K562 treated with DMSO at 1 percent for 4 hours (cell line): ENCODE results near the gene UNC5A. TPM values are rescaled to one million over a fixed set of nuclear protein-coding genes. Genes with fewer than 3 reads are reported as not detected.

Experiments
- total RNA-seq: library from RNA; unstranded; fragments of 300-600 nt; gene quantifications from 2 replicates; pipeline ENCODE4 v1.2.3, GENCODE V29; 2022; ENCODE audit not compliant: insufficient read depth

UNC5A gene
- total RNA-seq = not detected in 2 replicates

DNA sequence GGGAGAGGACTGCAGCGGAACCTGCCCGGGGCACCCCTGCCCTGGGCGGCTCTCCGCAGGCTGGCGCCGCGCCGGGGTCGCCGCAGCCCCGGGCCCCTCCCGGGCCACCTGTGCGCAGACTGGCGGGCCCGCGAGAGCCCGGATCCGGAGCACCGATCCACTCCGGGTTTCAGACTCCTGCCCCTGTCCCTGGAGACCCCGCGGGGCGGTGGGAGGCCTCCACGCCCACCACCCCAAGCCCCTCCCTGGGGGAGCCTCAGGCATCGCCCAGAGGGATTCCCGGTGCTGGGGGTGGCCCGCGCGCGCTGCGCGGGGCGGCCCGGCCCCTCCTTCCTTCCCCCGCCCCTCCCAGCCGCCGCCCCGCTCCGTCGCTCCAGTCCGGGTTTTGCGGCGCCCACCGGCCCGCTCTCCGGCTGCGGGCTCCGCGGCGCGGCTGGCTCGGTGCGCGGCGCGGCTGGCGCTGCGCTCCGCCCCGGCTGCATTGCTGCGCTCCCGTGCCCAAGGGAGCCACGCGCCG, at the start of gene UNC5A:
TSS of gene UNC5A (plus strand) at position 479 of the 517 bp plus-strand sequence. CDS start 192 bp downstream, outside the sequence.

DNA sequence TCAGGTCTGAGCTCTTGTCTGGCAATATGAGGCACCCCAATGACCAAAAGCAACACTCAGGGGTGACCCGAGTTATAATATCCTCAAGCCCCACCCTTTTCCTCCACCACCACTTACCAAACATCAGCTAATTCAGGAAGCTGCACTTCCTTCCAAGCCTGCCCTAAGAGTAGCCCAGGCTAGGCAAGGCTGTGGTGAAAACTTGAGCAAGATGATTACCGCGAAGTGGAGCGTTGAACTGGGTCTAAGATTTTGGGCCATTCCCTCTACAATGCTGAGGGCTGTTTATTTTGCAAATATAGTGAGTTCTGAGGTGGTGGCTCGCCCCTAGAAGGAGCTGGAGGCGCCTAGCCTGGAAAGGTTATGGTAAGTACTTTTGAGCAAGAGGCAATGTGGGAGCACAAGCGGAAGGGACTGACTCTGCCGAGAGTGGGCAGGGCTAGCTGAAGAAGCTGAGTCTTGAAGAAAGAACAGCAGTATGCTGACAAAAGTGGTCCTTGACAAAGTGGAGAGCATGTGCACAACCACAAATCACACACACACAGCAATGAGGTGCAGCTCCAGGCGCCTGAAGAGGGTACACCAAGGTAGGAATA, 89.0 kb downstream of the UNC5A start, which contains the start of gene HK3:
TSS of gene HK3 (minus strand) at position 51 of the 596 bp plus-strand sequence. CDS start 3,187 bp downstream, outside the sequence.

Other genes with a start within 250 kb of the UNC5A start
- 4.2 and 4.4 TPM in 2 replicates for gene GPRIN1, start 200.4 kb upstream of the UNC5A start, total RNA-seq
- not detected in 2 replicates for gene SNCB, start 180.0 kb upstream of the UNC5A start, total RNA-seq
- not detected in 2 replicates for gene EIF4E1B, start 179.9 kb upstream of the UNC5A start, total RNA-seq
- gene TSPAN17, start 163.1 kb upstream of the UNC5A start, total RNA-seq = 28.1 and 30.4 TPM in 2 replicates
- gene HK3, start 88.8 kb downstream of the UNC5A start, total RNA-seq = not detected in 2 replicates
- gene UIMC1, start 196.2 kb downstream of the UNC5A start, total RNA-seq = 23.4 and 25.2 TPM in 2 replicates
- gene ZNF346, start 212.1 kb downstream of the UNC5A start, total RNA-seq = 14.8 and 23.0 TPM in 2 replicates